HEK293T (cell line): Measurements from ENCODE around the gene SNAI1.

Experiments
- BHLHE40 ChIP-seq: fragments of 450-650 bp; IDR thresholded peaks from 2 replicates; pipeline ENCODE4 v1.6.1; 2016; ENCODE audit warnings: mild to moderate bottlenecking, moderate library complexity, borderline replicate concordance
- CTBP1 ChIP-seq: fragments of 450-650 bp; IDR thresholded peaks from 2 replicates; pipeline ENCODE4 v1.6.1; 2016; ENCODE audit warnings: borderline replicate concordance
- FOXK2 ChIP-seq: fragments of 450-650 bp; IDR thresholded peaks from 2 replicates; pipeline ENCODE4 v1.6.1; 2016; ENCODE audit warnings: mild to moderate bottlenecking
- FOXM1 ChIP-seq: fragments of 450-650 bp; IDR thresholded peaks from 2 replicates; pipeline ENCODE4 v1.6.1; 2017; ENCODE audit warnings: mild to moderate bottlenecking, borderline replicate concordance
- HDGF ChIP-seq: fragments of 450-650 bp; IDR thresholded peaks from 2 replicates; pipeline ENCODE4 v1.6.1; 2017; ENCODE audit warnings: antibody characterized with exemption, borderline replicate concordance
- SP1 ChIP-seq: fragments of 450-650 bp; IDR thresholded peaks from 2 replicates; pipeline ENCODE4 v1.6.1; 2017
- SUZ12 ChIP-seq: fragments of 450-650 bp; IDR thresholded peaks from 2 replicates; pipeline ENCODE4 v1.6.1; 2016; ENCODE audit warnings: mild to moderate bottlenecking
- TF ChIP-seq, protein P1 (sequence below): fragments of 450-650 bp; IDR thresholded peaks from 2 replicates; pipeline ENCODE4 v1.6.1; 2016

DNA sequence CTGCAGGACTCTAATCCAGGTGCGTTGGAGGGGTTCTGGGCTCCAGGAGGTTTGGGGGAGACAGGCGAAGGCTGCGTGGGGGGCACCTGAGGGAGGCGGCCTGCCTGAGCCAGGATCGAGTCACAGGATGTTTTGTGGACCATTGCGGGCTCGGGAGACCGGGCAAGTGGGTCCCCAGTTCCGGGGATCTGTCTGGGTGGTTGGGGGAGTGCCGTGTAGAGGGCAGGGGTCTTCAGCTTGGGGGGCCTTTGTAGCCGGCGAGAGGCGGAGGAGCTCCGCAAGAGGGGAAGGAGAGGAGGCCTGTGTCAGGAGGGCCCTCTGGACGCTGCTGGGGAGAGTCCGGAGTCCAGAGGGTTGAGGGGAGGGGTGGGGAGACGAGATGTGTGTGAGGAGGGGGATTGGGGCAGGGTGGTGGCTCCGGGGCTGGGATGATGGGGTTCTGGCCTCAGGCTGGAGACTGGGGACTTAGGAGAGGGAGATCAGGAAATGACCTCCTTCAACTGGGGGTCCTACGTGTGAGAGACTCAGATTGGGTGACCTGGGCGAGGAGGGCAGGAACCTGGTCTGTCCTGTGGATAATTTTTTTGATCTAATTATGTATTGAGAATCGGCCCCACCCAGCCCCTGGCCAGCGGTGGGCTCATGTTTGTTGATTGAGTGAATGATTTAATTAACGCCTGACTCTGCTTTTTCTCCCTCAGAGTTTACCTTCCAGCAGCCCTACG lies 505 bp downstream of the SNAI1 start:
- TF ChIP-seq FOXK2 = no peak
- no peak for TF ChIP-seq FOXM1
- TF ChIP-seq HDGF = no peak
- no peak for TF ChIP-seq BHLHE40
- TF ChIP-seq, protein P1, sequence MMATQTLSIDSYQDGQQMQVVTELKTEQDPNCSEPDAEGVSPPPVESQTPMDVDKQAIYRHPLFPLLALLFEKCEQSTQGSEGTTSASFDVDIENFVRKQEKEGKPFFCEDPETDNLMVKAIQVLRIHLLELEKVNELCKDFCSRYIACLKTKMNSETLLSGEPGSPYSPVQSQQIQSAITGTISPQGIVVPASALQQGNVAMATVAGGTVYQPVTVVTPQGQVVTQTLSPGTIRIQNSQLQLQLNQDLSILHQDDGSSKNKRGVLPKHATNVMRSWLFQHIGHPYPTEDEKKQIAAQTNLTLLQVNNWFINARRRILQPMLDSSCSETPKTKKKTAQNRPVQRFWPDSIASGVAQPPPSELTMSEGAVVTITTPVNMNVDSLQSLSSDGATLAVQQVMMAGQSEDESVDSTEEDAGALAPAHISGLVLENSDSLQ = no peak
- no peak for TF ChIP-seq CTBP1
- TF ChIP-seq SP1 = no peak
- no peak for TF ChIP-seq SUZ12
